ENCODE measurements around the gene DDN. TPM values are rescaled to one million over a fixed set of nuclear protein-coding genes. Genes with fewer than 3 reads are reported as not detected.

The DDN gene
- total and polyA plus RNA-seq, 2 donors (not counting 1 experiment from before 2014, with no cell fraction given), result 0.10 to 0.75 TPM

- H4K20me1 ChIP-seq (ENCODE audit: control insufficient read depth, insufficient read depth, low read length, poor library complexity, severe bottlenecking), result peaks cover 12% of the 10 kb centered on the region
- no peak for DNase-seq
- Mint-ChIP-seq H3K4me1 (no peaks in the 10 kb centered on the region), H3K27me3 (no peaks in the 10 kb centered on the region), H3K27ac (no peak overlapping the region), H3K9me3 (ENCODE audit: insufficient read depth) (no peaks in the 10 kb centered on the region), H3K4me3 (no peak overlapping the region)
- peaks cover 15% of the 10 kb centered on the region for H3K79me2 ChIP-seq (ENCODE audit: control insufficient read depth, insufficient read depth, low read length)
- no peak for ATAC-seq (ENCODE audit: low read depth)
- no peaks in the 10 kb centered on the region for H3K4me1 ChIP-seq (ENCODE audit: control insufficient read depth in 2 of 2, insufficient read depth in 2 of 2, low read length in 2 of 2)
- WGBS (ENCODE audit: insufficient coverage), result over 99% methylated on average over 8 of the region's 8 CpGs
- no peaks in the 10 kb centered on the region for H3K9me3 ChIP-seq (ENCODE audit: control extremely low read depth in 1 of 3, control insufficient read depth in 2 of 3, insufficient read depth in 1 of 3, low read length in 2 of 3)
- H3K4me2 ChIP-seq (replicated peaks; ENCODE audit: low read depth, low read length, poor library complexity, severe bottlenecking), result no peak overlapping the region
- no peaks in the 10 kb centered on the region for H3K27me3 ChIP-seq (replicated peaks in 1 of 4; ENCODE audit: control extremely low read depth in 1 of 4, control insufficient read depth in 3 of 4, insufficient read depth in 4 of 4, low read length in 3 of 4)
- no peak overlapping the region for H2AFZ ChIP-seq (ENCODE audit: insufficient read depth, low read depth, low read length, poor library complexity, severe bottlenecking)
- H3K4me3 ChIP-seq (ENCODE audit: control extremely low read depth in 1 of 5, extremely low read depth in 1 of 5, insufficient read depth in 1 of 5, low read depth in 2 of 5, low read length in 4 of 5), result no peak overlapping the region
- ChIA-PET CTCF (interaction anchor here (0.7 to 2.9 kb wide), 3 partner anchors 12 to 32 kb away, joined by 3 to 9 read pairs (median 4); no protein-coding TSS in a partner anchor), POLR2A (no interaction called here)
- TF ChIP-seq CTCF (IDR thresholded peaks at IDR 0.05), result no peak
- no peak overlapping the region for H3K9ac ChIP-seq (ENCODE audit: low read length)
- H3K27ac ChIP-seq (ENCODE audit: low read length in 2 of 2), result no peak overlapping the region
- peaks cover 0 to 61% of the 10 kb centered on the region in 2 experiments for H3K36me3 ChIP-seq (replicated peaks in 1 of 2; ENCODE audit: control extremely low read depth in 1 of 2, control insufficient read depth in 1 of 2, extremely low read depth in 1 of 2, insufficient read depth in 2 of 2, low read length in 1 of 2)
- intact Hi-C loops (cut with micrococcal nuclease), result no loop called here
Observed at GRCh38 chr12:49031573-49032161, 32.5 kb upstream of the DDN start.

GRCh38 chr12:49030714-49031572 is 31.8 kb upstream of the DDN start:
- H3K4me1 ChIP-seq (ENCODE audit: control insufficient read depth in 2 of 2, insufficient read depth in 2 of 2, low read length in 2 of 2), result no peaks in the 10 kb centered on the region
- H3K27ac Mint-ChIP-seq, result no peak overlapping the region
- H3K36me3 ChIP-seq (replicated peaks in 1 of 2; ENCODE audit: control extremely low read depth in 1 of 2, control insufficient read depth in 1 of 2, extremely low read depth in 1 of 2, insufficient read depth in 2 of 2, low read length in 1 of 2), result peaks cover 0 to 66% of the 10 kb centered on the region in 2 experiments
- H3K27me3 Mint-ChIP-seq, result no peaks in the 10 kb centered on the region
- no peaks in the 10 kb centered on the region for H3K27me3 ChIP-seq (replicated peaks in 1 of 4; ENCODE audit: control extremely low read depth in 1 of 4, control insufficient read depth in 3 of 4, insufficient read depth in 4 of 4, low read length in 3 of 4)
- H3K4me1 Mint-ChIP-seq, result no peaks in the 10 kb centered on the region
- ChIA-PET POLR2A (no interaction called here), CTCF (interaction anchor here (0.7 to 2.9 kb wide), 5 partner anchors 11 to 46 kb away, joined by 3 to 9 read pairs (median 4); no protein-coding TSS in a partner anchor)
- H3K4me3 ChIP-seq (ENCODE audit: control extremely low read depth in 1 of 5, extremely low read depth in 1 of 5, insufficient read depth in 1 of 5, low read depth in 2 of 5, low read length in 4 of 5), result no peak overlapping the region
- no peak overlapping the region for H2AFZ ChIP-seq (ENCODE audit: insufficient read depth, low read depth, low read length, poor library complexity, severe bottlenecking)
- H4K20me1 ChIP-seq (ENCODE audit: control insufficient read depth, insufficient read depth, low read length, poor library complexity, severe bottlenecking), result peaks cover 12% of the 10 kb centered on the region
- ATAC-seq (ENCODE audit: low read depth) (no peak), DNase-seq (no peak)
- H3K79me2 ChIP-seq (ENCODE audit: control insufficient read depth, insufficient read depth, low read length), result peaks cover 15% of the 10 kb centered on the region
- H3K9me3 Mint-ChIP-seq (ENCODE audit: insufficient read depth), result no peaks in the 10 kb centered on the region
- H3K4me2 ChIP-seq (replicated peaks; ENCODE audit: low read depth, low read length, poor library complexity, severe bottlenecking), result no peak overlapping the region
- no peak overlapping the region for H3K9ac ChIP-seq (ENCODE audit: low read length)
- H3K9me3 ChIP-seq (ENCODE audit: control extremely low read depth in 1 of 3, control insufficient read depth in 2 of 3, insufficient read depth in 1 of 3, low read length in 2 of 3), result no peaks in the 10 kb centered on the region
- intact Hi-C loops (cut with micrococcal nuclease), result no loop called here
- H3K4me3 Mint-ChIP-seq, result no peak overlapping the region
- TF ChIP-seq CTCF (IDR thresholded peaks at IDR 0.05) (no peak), EZH2 (IDR thresholded peaks at IDR 0.05; ENCODE audit: borderline replicate concordance, insufficient read depth, low read depth, low read length, poor library complexity, severe bottlenecking) (no peak)
- H3K27ac ChIP-seq (ENCODE audit: low read length in 2 of 2), result no peak overlapping the region
- 96% methylated on average over 19 of the region's 19 CpGs for WGBS (ENCODE audit: insufficient coverage)

All from B cell (primary cell).